Measurements from ENCODE around the gene CNOT4. TPM values are rescaled to one million over a fixed set of nuclear protein-coding genes. Genes with fewer than 3 reads are reported as not detected.

CNOT4 gene
- total RNA-seq, 2 donors from 2014 or later, result 19.0 to 44.7 TPM

GRCh38 chr7:135538376-135538775, 28.5 kb upstream of the CNOT4 start:
- 33% methylated on average over 3 of the region's 3 CpGs for WGBS
- Histone ChIP-seq H3K27ac (no peak overlapping the region), H3K4me3 (no peak overlapping the region), H3K4me1 (replicated peaks) (no peaks in the 10 kb centered on the region), H3K9me3 (no peaks in the 10 kb centered on the region), H3K27me3 (replicated peaks; ENCODE audit: insufficient read depth) (no peaks in the 10 kb centered on the region), H3K36me3 (no peaks in the 10 kb centered on the region)
- DNase-seq (ENCODE audit: low spot score), result no peak
- intact Hi-C loops (cut with DNase I), result no loop called here
- TF ChIP-seq CTCF (IDR thresholded peaks at IDR 0.05) (no peak), POLR2A (IDR thresholded peaks at IDR 0.05) (no peak), POLR2AphosphoS5 (IDR thresholded peaks at IDR 0.05) (no peak)

GRCh38 chr7:135537905-135538304, 28.0 kb upstream of the CNOT4 start:
- Histone ChIP-seq H3K27ac (no peak overlapping the region), H3K4me1 (replicated peaks) (no peaks in the 10 kb centered on the region), H3K36me3 (no peaks in the 10 kb centered on the region), H3K4me3 (no peak overlapping the region), H3K27me3 (replicated peaks; ENCODE audit: insufficient read depth) (no peaks in the 10 kb centered on the region), H3K9me3 (no peaks in the 10 kb centered on the region)
- no peak for DNase-seq (ENCODE audit: low spot score)
- TF ChIP-seq CTCF (IDR thresholded peaks at IDR 0.05) (no peak), POLR2A (IDR thresholded peaks at IDR 0.05) (no peak), POLR2AphosphoS5 (IDR thresholded peaks at IDR 0.05) (no peak)
- intact Hi-C loops (cut with DNase I), result no loop called here

- no peak for DNase-seq (ENCODE audit: low spot score)
- TF ChIP-seq POLR2A (IDR thresholded peaks at IDR 0.05), result no peak
- TF ChIP-seq POLR2AphosphoS5 (IDR thresholded peaks at IDR 0.05), result no peak
- no peak for TF ChIP-seq CTCF (IDR thresholded peaks at IDR 0.05)
- H3K27ac ChIP-seq, result no peak overlapping the region
- H3K9me3 ChIP-seq, result no peaks in the 10 kb centered on the region
- no peak overlapping the region for H3K4me3 ChIP-seq
- WGBS, result 89% methylated on average over 1 of the region's 1 CpG
- no peaks in the 10 kb centered on the region for H3K36me3 ChIP-seq
- H3K4me1 ChIP-seq (replicated peaks), result no peaks in the 10 kb centered on the region
- intact Hi-C loops (cut with DNase I), result no loop called here
- no peaks in the 10 kb centered on the region for H3K27me3 ChIP-seq (replicated peaks; ENCODE audit: insufficient read depth)
Measured at GRCh38 chr7:135537453-135537852, 27.6 kb upstream of the CNOT4 start.

GRCh38 chr7:135536150-135536549, 26.2 kb upstream of the CNOT4 start:
- Histone ChIP-seq H3K4me1 (replicated peaks) (no peaks in the 10 kb centered on the region), H3K4me3 (no peak overlapping the region), H3K9me3 (no peaks in the 10 kb centered on the region), H3K27me3 (replicated peaks; ENCODE audit: insufficient read depth) (no peaks in the 10 kb centered on the region), H3K36me3 (no peaks in the 10 kb centered on the region), H3K27ac (no peak overlapping the region)
- TF ChIP-seq POLR2AphosphoS5 (IDR thresholded peaks at IDR 0.05), result no peak
- no peak for TF ChIP-seq POLR2A (IDR thresholded peaks at IDR 0.05)
- no peak for TF ChIP-seq CTCF (IDR thresholded peaks at IDR 0.05)
- intact Hi-C loops (cut with DNase I), result no loop called here
- 76% methylated on average over 7 of the region's 7 CpGs for WGBS
- no peak for DNase-seq (ENCODE audit: low spot score)

- Histone ChIP-seq H3K4me3 (no peak overlapping the region), H3K27ac (no peak overlapping the region), H3K36me3 (no peaks in the 10 kb centered on the region), H3K4me1 (replicated peaks) (no peaks in the 10 kb centered on the region), H3K27me3 (replicated peaks; ENCODE audit: insufficient read depth) (no peaks in the 10 kb centered on the region), H3K9me3 (no peaks in the 10 kb centered on the region)
- DNase-seq (ENCODE audit: low spot score), result no peak
- no peak for TF ChIP-seq POLR2A (IDR thresholded peaks at IDR 0.05)
- no peak for TF ChIP-seq CTCF (IDR thresholded peaks at IDR 0.05)
- no peak for TF ChIP-seq POLR2AphosphoS5 (IDR thresholded peaks at IDR 0.05)
- intact Hi-C loops (cut with DNase I), result no loop called here
- 90% methylated on average over 3 of the region's 3 CpGs for WGBS
Measured at GRCh38 chr7:135527025-135527424, 17.1 kb upstream of the CNOT4 start.

Measured in prostate gland (tissue), 2 donors.